Psoas muscle (tissue), 8 donors: ENCODE data around the gene QSOX1. TPM values are rescaled to one million over a fixed set of nuclear protein-coding genes. Genes with fewer than 3 reads are reported as not detected.

Experiments used
- ATAC-seq, 4 donors: fragments of 200-7000 bp; cut with Tn5 transposase; one replicate each; pipeline ENCODE4 v1.9.1; 2020; ENCODE audit warnings: moderate library complexity in 3 of 4, mild to moderate bottlenecking in 2 of 4
- DNase-seq, 2 donors: peaks; one replicate each; pipeline ENCODE4 v3.0.0-alpha.2; 2020
- H3K27ac ChIP-seq: fragments of 200-600 bp; one replicate; pipeline ENCODE4 v1.8.0; 2022
- H3K27me3 ChIP-seq, 3 donors: fragments of 200-600 bp in 1 of 3; one replicate each; pipeline versions ENCODE4 v1.6.1 to v1.8.0; 2013 to 2022; ENCODE audit warnings: low read length in 2 of 3, mild to moderate bottlenecking in 2 of 3, moderate library complexity in 1 of 3; ENCODE audit not compliant: insufficient read depth in 3 of 3
- H3K36me3 ChIP-seq, 2 donors: fragments of 200-600 bp in 1 of 2; one replicate each; pipeline versions ENCODE4 v1.6.1 to v1.8.0; 2013 to 2022; ENCODE audit warnings: low read depth in 1 of 2, mild to moderate bottlenecking in 1 of 2, moderate library complexity in 1 of 2; ENCODE audit not compliant: insufficient read depth in 1 of 2
- H3K4me1 ChIP-seq: fragments of 200-600 bp; one replicate; pipeline ENCODE4 v1.8.0; 2022
- H3K4me3 ChIP-seq: fragments of 200-600 bp; one replicate; pipeline ENCODE4 v1.8.0; 2022; ENCODE audit warnings: mild to moderate bottlenecking
- H3K9me3 ChIP-seq: fragments of 200-600 bp; one replicate; pipeline ENCODE4 v1.8.0; 2022
- CTCF ChIP-seq: fragments of 200-600 bp; IDR thresholded peaks from one replicate; pipeline ENCODE4 v1.8.0; 2022; ENCODE audit warnings: antibody characterized with exemption
- WGBS, 3 donors: extraction: QIAGEN DNeasy Blood & Tissue Kit; methylation state at CpG; one replicate each; pipeline versions ENCODE4 v1.1.6 to v1.1.7; 2013; 5-methylcytosine and 5-hydroxymethylcytosine counted together
- intact Hi-C, 2 donors: fragments of 100-400 bp; cut with DNase I; formaldehyde crosslinking; loops; one replicate each; pipeline versions ENCODE4 v1.11.0 to v1.14.2; 2022
- polyA plus RNA-seq, 3 donors: library from polyadenylated mRNA; stranded (reverse); fragments of 200-250 nt; gene quantifications; one replicate each; pipeline ENCODE4 v1.2.3, GENCODE V29; 2013
- total RNA-seq, 4 donors: library from RNA; stranded (reverse); fragmentation: NEBNext Ultra II Directional in 2 of 4; extraction: Animal tissue kit (Norgen Biotek cat#: 25700) in 2 of 4; gene quantifications; one replicate each; pipeline versions ENCODE4 v1.2.1 to v1.2.4, GENCODE V29; 2021 to 2023
- donor health status: healthy with polysubstance abuse.
- donor health status: DM: no; HTN: no; CAD: no; lungs with moderate emphysema.
- donor health status: Bipolar disorder and iron deficiency.
- donor health status: healthy.
- donor health status: DM: yes; HTN: yes; CAD: no.
- donor health status: DM: no; HTN: no; CAD: no.
- donor health status: DM: no; HTN: no; CAD: no.
- donor health status: DM: yes; HTN: yes; CAD: no.

QSOX1 gene
- total and polyA plus RNA-seq, 7 donors: 21.5 to 159 (median 41.3) TPM

GRCh38 chr1:180167021-180167701 is 12.5 kb downstream of the QSOX1 start:
- no peak for TF ChIP-seq CTCF
- Histone ChIP-seq H3K4me1 (peaks cover 40% of the 10 kb centered on the region), H3K4me3 (peak overlapping the region; percentile 23), H3K36me3 (no peaks in the 10 kb centered on the region), H3K9me3 (no peaks in the 10 kb centered on the region), H3K27me3 (no peaks in the 10 kb centered on the region), H3K27ac (peak overlapping the region; percentile 93)
- intact Hi-C loops: no loop called here
- DNase-seq (no peak), ATAC-seq (peak in 3 of 4 donors; percentile 23 to 55 (median 49))
- WGBS, 3 donors: 23 to 47% (median 28%) methylated on average over 8 of the region's 8 CpGs

- H3K4me1 ChIP-seq: peaks cover 40% of the 10 kb centered on the region
- ATAC-seq: peak; percentile 85 to 92 (median 86)
- 29 to 68% (median 34%) methylated on average over 12 to 13 of the region's 13 CpGs for WGBS, 3 donors
These were observed 13.2 kb downstream of the QSOX1 start for GRCh38 chr1:180167721-180168467.

GRCh38 chr1:180168786-180169639 is 14.3 kb downstream of the QSOX1 start:
- DNase-seq (peak; percentile 47 to 81), ATAC-seq (peak; percentile 53 to 68 (median 58))
- no peaks in the 10 kb centered on the region for H3K36me3 ChIP-seq
- WGBS, 3 donors: 83 to 90% (median 84%) methylated on average over 12 of the region's 12 CpGs
- no peaks in the 10 kb centered on the region for H3K27me3 ChIP-seq
- peak overlapping the region; percentile 23 for H3K4me3 ChIP-seq
- H3K27ac ChIP-seq: peak overlapping the region; percentile 93
- no peaks in the 10 kb centered on the region for H3K9me3 ChIP-seq
- TF ChIP-seq CTCF: peak; percentile 46
- H3K4me1 ChIP-seq: peaks cover 48% of the 10 kb centered on the region
- intact Hi-C loops: no loop called here

More at GRCh38 chr1:180167721-180168467, 13.2 kb downstream of the QSOX1 start:
- H3K27ac ChIP-seq: peak overlapping the region; percentile 93
- no peaks in the 10 kb centered on the region for H3K27me3 ChIP-seq
- no peaks in the 10 kb centered on the region for H3K36me3 ChIP-seq
- no peak for TF ChIP-seq CTCF
- peak overlapping the region; percentile 23 for H3K4me3 ChIP-seq
- DNase-seq: peak; percentile 78 to 94
- H3K9me3 ChIP-seq: no peaks in the 10 kb centered on the region
- intact Hi-C loops: no loop called here

GRCh38 chr1:180169640-180170195 is 15.0 kb downstream of the QSOX1 start:
- DNase-seq: no peak
- peak in 2 of 4 donors; percentile 25 to 53 for ATAC-seq
- WGBS, 3 donors: 55 to 80% (median 63%) methylated on average over 13 of the region's 13 CpGs
- H3K4me3 ChIP-seq: no peak overlapping the region
- intact Hi-C loops: loop anchor here (10.0 kb wide), 3 partner anchors 285 to 465 kb away; partner anchors contain the start of gene TOR1AIP1 (in 1 of the 2)
- TF ChIP-seq CTCF: no peak
- H3K4me1 ChIP-seq: peaks cover 54% of the 10 kb centered on the region
- no peaks in the 10 kb centered on the region for H3K36me3 ChIP-seq
- H3K27ac ChIP-seq: peak overlapping the region; percentile 93
- no peaks in the 10 kb centered on the region for H3K9me3 ChIP-seq
- H3K27me3 ChIP-seq: no peaks in the 10 kb centered on the region
